BLaER1 (cell line): ENCODE data around the gene LRRC66.

Source experiments
- H3K27ac ChIP-seq: shearing (Covaris generic); formaldehyde crosslinking; 2 replicates; pipeline ENCODE4 v1.8.1; 2022
- H3K27me3 ChIP-seq: shearing (Covaris generic); formaldehyde crosslinking; 2 replicates; pipeline ENCODE4 v1.8.1; 2022
- H3K36me3 ChIP-seq: shearing (Covaris generic); formaldehyde crosslinking; 2 replicates; pipeline ENCODE4 v1.8.1; 2022
- H3K4me1 ChIP-seq: shearing (Covaris generic); formaldehyde crosslinking; 2 replicates; pipeline ENCODE4 v1.8.1; 2022
- H3K4me2 ChIP-seq: shearing (Covaris generic); formaldehyde crosslinking; 2 replicates; pipeline ENCODE4 v1.8.1; 2022
- H3K4me3 ChIP-seq: shearing (Covaris generic); formaldehyde crosslinking; 2 replicates; pipeline ENCODE4 v1.8.1; 2022
- H3K9ac ChIP-seq: shearing (Covaris generic); formaldehyde crosslinking; 2 replicates; pipeline ENCODE4 v1.8.1; 2022
- H3K9me3 ChIP-seq: shearing (Covaris generic); formaldehyde crosslinking; 2 replicates; pipeline ENCODE4 v1.8.1; 2022
- H4K20me1 ChIP-seq: shearing (Covaris generic); formaldehyde crosslinking; 2 replicates; pipeline ENCODE4 v1.8.1; 2022
- Cebpa-rat ChIP-seq: shearing (Covaris generic); IDR thresholded peaks from 2 replicates; pipeline ENCODE4 v1.8.1; 2022

Gene LRRC66, protein sequence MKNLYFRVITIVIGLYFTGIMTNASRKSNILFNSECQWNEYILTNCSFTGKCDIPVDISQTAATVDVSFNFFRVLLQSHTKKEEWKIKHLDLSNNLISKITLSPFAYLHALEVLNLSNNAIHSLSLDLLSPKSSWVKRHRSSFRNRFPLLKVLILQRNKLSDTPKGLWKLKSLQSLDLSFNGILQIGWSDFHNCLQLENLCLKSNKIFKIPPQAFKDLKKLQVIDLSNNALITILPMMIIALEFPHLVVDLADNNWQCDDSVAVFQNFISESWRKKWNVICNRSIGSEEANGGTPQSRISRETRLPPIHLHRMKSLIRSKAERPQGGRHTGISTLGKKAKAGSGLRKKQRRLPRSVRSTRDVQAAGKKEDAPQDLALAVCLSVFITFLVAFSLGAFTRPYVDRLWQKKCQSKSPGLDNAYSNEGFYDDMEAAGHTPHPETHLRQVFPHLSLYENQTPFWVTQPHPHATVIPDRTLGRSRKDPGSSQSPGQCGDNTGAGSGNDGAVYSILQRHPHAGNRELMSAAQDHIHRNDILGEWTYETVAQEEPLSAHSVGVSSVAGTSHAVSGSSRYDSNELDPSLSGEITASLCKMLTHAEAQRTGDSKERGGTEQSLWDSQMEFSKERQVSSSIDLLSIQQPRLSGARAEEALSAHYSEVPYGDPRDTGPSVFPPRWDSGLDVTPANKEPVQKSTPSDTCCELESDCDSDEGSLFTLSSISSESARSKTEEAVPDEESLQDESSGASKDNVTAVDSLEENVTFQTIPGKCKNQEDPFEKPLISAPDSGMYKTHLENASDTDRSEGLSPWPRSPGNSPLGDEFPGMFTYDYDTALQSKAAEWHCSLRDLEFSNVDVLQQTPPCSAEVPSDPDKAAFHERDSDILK

DNA sequence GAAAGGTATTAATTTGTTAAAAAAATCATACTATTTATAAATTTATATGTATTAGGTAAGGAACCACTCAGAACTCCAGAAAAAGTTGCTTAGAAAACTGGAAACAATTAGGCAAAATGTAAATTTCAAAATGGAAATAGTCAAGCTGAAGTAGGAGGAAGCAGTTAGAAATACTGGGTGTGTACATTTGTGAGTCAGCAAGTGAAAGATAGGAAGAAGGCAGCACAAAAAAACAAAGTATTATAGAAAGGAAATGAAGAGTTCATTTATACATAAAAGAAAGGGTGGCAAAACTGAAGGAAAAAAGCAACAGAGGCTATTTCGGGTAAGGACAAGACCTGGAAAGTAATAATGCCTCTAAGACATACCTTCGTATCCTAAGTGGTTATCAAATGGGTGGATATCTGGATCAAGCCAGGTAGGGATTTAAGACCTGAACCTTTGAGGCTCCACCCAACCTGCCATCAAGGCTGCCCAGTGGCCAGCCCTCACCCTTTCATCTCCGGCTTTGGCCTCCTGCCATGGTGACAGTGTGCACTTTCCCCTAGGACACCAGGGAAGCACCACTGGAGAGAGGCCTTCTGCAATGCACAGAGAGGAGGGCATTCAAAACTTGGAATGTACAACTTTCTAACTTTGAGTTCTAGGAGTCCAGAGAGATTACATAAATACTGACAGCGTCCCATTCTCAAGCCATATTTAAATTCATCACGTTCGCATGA, at the start of gene LRRC66:
Gene LRRC66, minus strand, starts transcription at position 428 of the 722 bp plus-strand sequence. CDS start 2,750 bp downstream, outside the sequence.
- Histone ChIP-seq H3K27me3 (no peaks in the 10 kb centered on the region), H3K4me1 (peaks cover 2% of the 10 kb centered on the region; the same call in 1 of the 2 replicates), H3K27ac (no peak within 1 kb of the TSS), H4K20me1 (no peaks in the 10 kb centered on the region), H3K4me3 (no peak within 1 kb of the TSS), H3K9ac (no peak within 1 kb of the TSS), H3K9me3 (no peaks in the 10 kb centered on the region), H3K36me3 (peaks cover 41% of the 10 kb centered on the region), H3K4me2 (no peak within 1 kb of the TSS)
- TF ChIP-seq Cebpa-rat: no peak

- Histone ChIP-seq H3K4me3 (no peak overlapping the region), H3K27ac (no peak overlapping the region), H3K9ac (no peak overlapping the region), H3K27me3 (no peaks in the 10 kb centered on the region), H3K9me3 (no peaks in the 10 kb centered on the region), H3K4me1 (no peaks in the 10 kb centered on the region), H3K36me3 (no peaks in the 10 kb centered on the region), H3K4me2 (no peak overlapping the region), H4K20me1 (no peaks in the 10 kb centered on the region)
- TF ChIP-seq Cebpa-rat: no peak
Observed at GRCh38 chr4:52069571-52069970, 49.4 kb upstream of the LRRC66 start.

DNA sequence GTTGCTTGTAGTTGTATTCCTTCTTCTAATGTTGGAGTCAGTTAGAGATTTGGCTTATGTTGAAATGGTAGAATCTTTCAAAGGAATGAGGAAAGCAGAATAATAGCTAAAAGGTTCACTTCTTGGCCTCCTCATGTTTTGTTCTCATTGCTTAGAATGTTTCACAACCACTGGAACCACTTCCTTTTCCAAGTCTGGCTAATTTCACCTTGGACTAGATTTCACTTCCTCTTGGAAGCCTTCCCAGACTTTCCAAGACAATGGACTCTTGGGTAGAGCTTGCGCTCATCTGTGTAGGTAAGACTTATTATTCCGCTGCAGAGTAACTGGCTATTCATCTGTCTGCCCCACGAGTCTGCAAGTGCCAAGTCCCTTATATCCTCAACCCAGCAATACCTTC, 39.2 kb upstream of the LRRC66 start:
- H3K4me2 ChIP-seq: no peak overlapping the region
- no peak for TF ChIP-seq Cebpa-rat
- H4K20me1 ChIP-seq: no peaks in the 10 kb centered on the region
- no peak overlapping the region for H3K4me3 ChIP-seq
- H3K9ac ChIP-seq: no peak overlapping the region
- H3K36me3 ChIP-seq: no peaks in the 10 kb centered on the region
- H3K9me3 ChIP-seq: no peaks in the 10 kb centered on the region
- no peak overlapping the region for H3K27ac ChIP-seq
- no peaks in the 10 kb centered on the region for H3K27me3 ChIP-seq
- no peaks in the 10 kb centered on the region for H3K4me1 ChIP-seq

- no peak for TF ChIP-seq Cebpa-rat
- Histone ChIP-seq H3K4me2 (no peak overlapping the region), H3K27ac (no peak overlapping the region), H4K20me1 (no peaks in the 10 kb centered on the region), H3K9ac (no peak overlapping the region), H3K4me3 (no peak overlapping the region), H3K27me3 (no peaks in the 10 kb centered on the region), H3K9me3 (no peaks in the 10 kb centered on the region), H3K36me3 (no peaks in the 10 kb centered on the region), H3K4me1 (no peaks in the 10 kb centered on the region)
Observed at GRCh38 chr4:52058275-52058674, 38.1 kb upstream of the LRRC66 start.

GRCh38 chr4:52057196-52057595, 37.0 kb upstream of the LRRC66 start:
- no peak for TF ChIP-seq Cebpa-rat
- no peak overlapping the region for H3K27ac ChIP-seq
- no peaks in the 10 kb centered on the region for H3K4me1 ChIP-seq
- H3K9ac ChIP-seq: no peak overlapping the region
- no peaks in the 10 kb centered on the region for H3K27me3 ChIP-seq
- no peak overlapping the region for H3K4me3 ChIP-seq
- no peaks in the 10 kb centered on the region for H3K36me3 ChIP-seq
- H3K4me2 ChIP-seq: no peak overlapping the region
- peaks cover under 1% of the 10 kb centered on the region; the same call in 1 of the 2 replicates for H3K9me3 ChIP-seq
- H4K20me1 ChIP-seq: no peaks in the 10 kb centered on the region

DNA sequence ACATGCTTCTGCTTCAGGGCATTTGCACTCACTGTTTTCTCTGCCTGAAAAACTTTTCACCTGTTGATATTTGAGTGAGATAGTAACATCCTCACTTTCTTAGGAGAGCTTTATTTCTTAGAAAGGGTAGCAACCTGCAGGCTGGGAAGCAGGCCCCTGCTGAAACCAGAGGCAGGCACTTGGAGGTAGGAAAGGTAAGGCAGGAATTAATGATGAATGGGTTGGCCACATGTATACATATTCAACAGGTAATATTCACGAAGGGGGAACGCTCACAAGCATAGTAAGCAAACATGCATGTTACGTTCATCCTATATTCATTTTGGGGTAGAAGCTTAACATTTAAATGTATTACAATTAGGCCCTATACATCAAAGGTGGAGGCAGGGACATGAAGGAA, 34.1 kb upstream of the LRRC66 start:
- Histone ChIP-seq H3K9ac (no peak overlapping the region), H3K27me3 (no peaks in the 10 kb centered on the region), H4K20me1 (no peaks in the 10 kb centered on the region), H3K4me1 (no peaks in the 10 kb centered on the region), H3K27ac (no peak overlapping the region), H3K4me3 (no peak overlapping the region), H3K4me2 (no peak overlapping the region), H3K9me3 (peaks cover 14% of the 10 kb centered on the region), H3K36me3 (no peaks in the 10 kb centered on the region)
- no peak for TF ChIP-seq Cebpa-rat

GRCh38 chr4:52052475-52052780, 32.3 kb upstream of the LRRC66 start:
- Histone ChIP-seq H3K9me3 (peaks cover 19% of the 10 kb centered on the region), H3K4me1 (no peaks in the 10 kb centered on the region), H3K4me2 (no peak overlapping the region), H4K20me1 (no peaks in the 10 kb centered on the region), H3K36me3 (no peaks in the 10 kb centered on the region), H3K9ac (no peak overlapping the region), H3K27me3 (no peaks in the 10 kb centered on the region), H3K27ac (no peak overlapping the region), H3K4me3 (no peak overlapping the region)
- TF ChIP-seq Cebpa-rat: no peak

GRCh38 chr4:52051615-52052474, 31.7 kb upstream of the LRRC66 start:
- peaks cover 19% of the 10 kb centered on the region for H3K9me3 ChIP-seq
- H3K36me3 ChIP-seq: no peaks in the 10 kb centered on the region
- no peak overlapping the region for H3K4me3 ChIP-seq
- no peaks in the 10 kb centered on the region for H3K4me1 ChIP-seq
- H3K4me2 ChIP-seq: no peak overlapping the region
- H3K9ac ChIP-seq: no peak overlapping the region
- TF ChIP-seq Cebpa-rat: no peak
- H3K27me3 ChIP-seq: no peaks in the 10 kb centered on the region
- H3K27ac ChIP-seq: no peak overlapping the region
- H4K20me1 ChIP-seq: no peaks in the 10 kb centered on the region

DNA sequence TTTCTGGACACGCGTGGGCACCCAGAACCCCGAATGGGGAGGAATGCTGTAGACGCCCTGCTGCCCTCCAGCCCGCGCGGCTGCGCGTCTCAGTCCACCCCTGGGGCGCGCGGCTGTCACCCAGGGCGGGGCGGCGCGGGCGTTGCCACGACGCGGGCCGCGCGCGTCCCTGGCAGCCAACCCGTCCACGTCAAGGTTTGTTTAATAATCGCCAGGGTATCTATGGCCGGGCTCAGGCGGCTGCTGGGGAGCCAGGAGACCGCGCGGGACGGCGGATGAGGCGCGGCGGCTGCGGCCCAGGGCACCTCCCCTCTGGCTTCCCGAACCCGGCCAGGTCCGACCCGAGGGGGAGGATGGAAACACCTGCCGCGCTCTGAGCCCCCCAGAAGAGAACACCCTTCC, 31.1 kb upstream of the LRRC66 start, which contains the start of gene SPATA18:
Gene SPATA18, plus strand, starts transcription at position 92 of the 402 bp plus-strand sequence. CDS start 401 bp downstream, outside the sequence.
- no peaks in the 10 kb centered on the region for H4K20me1 ChIP-seq
- H3K9ac ChIP-seq: no peak within 1 kb of the TSS
- no peaks in the 10 kb centered on the region for H3K27me3 ChIP-seq
- TF ChIP-seq Cebpa-rat: no peak
- no peak within 1 kb of the TSS for H3K27ac ChIP-seq
- H3K36me3 ChIP-seq: no peaks in the 10 kb centered on the region
- no peaks in the 10 kb centered on the region for H3K4me1 ChIP-seq
- H3K4me2 ChIP-seq: no peak within 1 kb of the TSS
- no peak within 1 kb of the TSS for H3K4me3 ChIP-seq
- peaks cover 19% of the 10 kb centered on the region for H3K9me3 ChIP-seq
